IPS DF 6.9 (cell line): ENCODE results near the gene DRAXIN.

Experiments used
- DNase-seq: peaks from one replicate; pipeline ENCODE4 v3.0.0-alpha.2; 2013; ENCODE audit warnings: low read depth, low spot score
- H3K27ac ChIP-seq: one replicate; pipeline ENCODE4 v1.5.1; 2013; ENCODE audit warnings: low read length, control low read depth
- H3K27me3 ChIP-seq: 2 replicates; pipeline ENCODE4 v1.6.1; 2013; ENCODE audit warnings: mild to moderate bottlenecking, low read length; ENCODE audit not compliant: control insufficient read depth, insufficient read depth
- H3K36me3 ChIP-seq: 2 replicates; pipeline ENCODE4 v1.6.1; 2013; ENCODE audit warnings: low read length; ENCODE audit not compliant: control insufficient read depth, insufficient read depth
- H3K4me1 ChIP-seq: 2 replicates; pipeline ENCODE4 v1.6.1; 2013; ENCODE audit warnings: low read length; ENCODE audit not compliant: control insufficient read depth, insufficient read depth
- H3K4me3 ChIP-seq: 2 replicates; pipeline ENCODE4 v1.5.1; 2013; ENCODE audit warnings: mild to moderate bottlenecking, low read length
- H3K9me3 ChIP-seq: 2 replicates; pipeline ENCODE4 v1.6.1; 2013; ENCODE audit warnings: low read length, inconsistent platforms; ENCODE audit not compliant: control insufficient read depth, insufficient read depth
- WGBS: extraction: QIAGEN DNeasy Blood & Tissue Kit; methylation state at CpG from one replicate; pipeline ENCODE4 v1.1.7; 2013; ENCODE audit warnings: mixed read lengths, missing lambda C conversion rate; ENCODE audit not compliant: insufficient read length, insufficient coverage; 5-methylcytosine and 5-hydroxymethylcytosine counted together

The DRAXIN gene

GRCh38 chr1:11727119-11727518 is 35.6 kb downstream of the DRAXIN start:
- Histone ChIP-seq H3K4me3 (no peak overlapping the region), H3K36me3 (no peaks in the 10 kb centered on the region), H3K4me1 (peaks cover 8% of the 10 kb centered on the region), H3K27ac (no peak overlapping the region), H3K27me3 (no peaks in the 10 kb centered on the region), H3K9me3 (no peaks in the 10 kb centered on the region)
- no CpG with 5 or more reads among the region's 4 CpGs for WGBS
- DNase-seq, result no peak

- no CpG with 5 or more reads among the region's 4 CpGs for WGBS
- Histone ChIP-seq H3K36me3 (no peaks in the 10 kb centered on the region), H3K27ac (no peak overlapping the region), H3K9me3 (no peaks in the 10 kb centered on the region), H3K4me1 (peaks cover 8% of the 10 kb centered on the region), H3K27me3 (no peaks in the 10 kb centered on the region), H3K4me3 (no peak overlapping the region)
- no peak for DNase-seq
These were observed 36.8 kb downstream of the DRAXIN start for GRCh38 chr1:11728126-11728806.

GRCh38 chr1:11729155-11729497 is 37.6 kb downstream of the DRAXIN start:
- no CpG with 5 or more reads among the region's 11 CpGs for WGBS
- H3K4me3 ChIP-seq, result no peak overlapping the region
- peaks cover 8% of the 10 kb centered on the region for H3K4me1 ChIP-seq
- no peaks in the 10 kb centered on the region for H3K9me3 ChIP-seq
- no peaks in the 10 kb centered on the region for H3K27me3 ChIP-seq
- DNase-seq, result no peak
- H3K36me3 ChIP-seq, result no peaks in the 10 kb centered on the region
- no peak overlapping the region for H3K27ac ChIP-seq

- H3K9me3 ChIP-seq, result no peaks in the 10 kb centered on the region
- no peaks in the 10 kb centered on the region for H3K36me3 ChIP-seq
- H3K4me3 ChIP-seq, result no peak overlapping the region
- no peaks in the 10 kb centered on the region for H3K27me3 ChIP-seq
- peaks cover 8% of the 10 kb centered on the region for H3K4me1 ChIP-seq
- H3K27ac ChIP-seq, result no peak overlapping the region
- WGBS, result no CpG with 5 or more reads among the region's 26 CpGs
- no peak for DNase-seq
These were observed 38.3 kb downstream of the DRAXIN start for GRCh38 chr1:11729498-11730428.

GRCh38 chr1:11730429-11730891 is 39.0 kb downstream of the DRAXIN start:
- no peaks in the 10 kb centered on the region for H3K9me3 ChIP-seq
- WGBS, result no CpG with 5 or more reads among the region's 5 CpGs
- DNase-seq, result no peak
- H3K4me1 ChIP-seq, result peaks cover 8% of the 10 kb centered on the region
- no peak overlapping the region for H3K27ac ChIP-seq
- H3K36me3 ChIP-seq, result no peaks in the 10 kb centered on the region
- H3K4me3 ChIP-seq, result no peak overlapping the region
- no peaks in the 10 kb centered on the region for H3K27me3 ChIP-seq

GRCh38 chr1:11731691-11732283 is 40.3 kb downstream of the DRAXIN start:
- Histone ChIP-seq H3K4me1 (peaks cover 8% of the 10 kb centered on the region), H3K4me3 (no peak overlapping the region), H3K36me3 (no peaks in the 10 kb centered on the region), H3K27ac (no peak overlapping the region), H3K9me3 (no peaks in the 10 kb centered on the region), H3K27me3 (no peaks in the 10 kb centered on the region)
- DNase-seq, result no peak
- no CpG with 5 or more reads among the region's 17 CpGs for WGBS

DNA sequence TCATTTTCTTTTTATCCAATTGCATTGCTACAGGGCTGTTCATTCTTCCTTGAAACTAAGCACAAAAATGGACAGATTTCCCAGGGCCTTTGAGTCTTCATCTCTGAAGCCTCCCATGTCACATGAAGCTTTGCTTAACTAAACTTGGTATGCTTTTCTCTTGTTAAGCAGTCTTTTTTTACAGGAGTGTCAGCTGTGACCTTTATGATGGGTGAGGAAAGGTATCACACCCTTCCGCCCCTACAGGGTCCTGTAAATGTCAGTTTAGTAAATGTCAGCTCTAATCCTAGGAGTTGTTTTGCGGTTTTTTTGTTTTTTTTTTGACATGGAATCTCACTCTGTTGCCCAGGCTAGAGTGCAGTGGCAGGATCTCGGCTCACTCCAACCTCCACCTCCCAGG is 41.8 kb downstream of the DRAXIN start:
- Histone ChIP-seq H3K9me3 (no peaks in the 10 kb centered on the region), H3K4me3 (no peak overlapping the region), H3K27ac (no peak overlapping the region), H3K4me1 (peaks cover 8% of the 10 kb centered on the region), H3K36me3 (no peaks in the 10 kb centered on the region), H3K27me3 (no peaks in the 10 kb centered on the region)
- WGBS, result no CpG with 5 or more reads among the region's 3 CpGs
- no peak for DNase-seq

GRCh38 chr1:11735531-11735853 is 44.0 kb downstream of the DRAXIN start:
- Histone ChIP-seq H3K27ac (no peak overlapping the region), H3K36me3 (no peaks in the 10 kb centered on the region), H3K27me3 (no peaks in the 10 kb centered on the region), H3K4me3 (no peak overlapping the region; the same call in 1 of the 2 replicates), H3K4me1 (peaks cover 3% of the 10 kb centered on the region; the same call in 1 of the 2 replicates), H3K9me3 (no peaks in the 10 kb centered on the region)
- WGBS, result no CpG with 5 or more reads among the region's 4 CpGs
- DNase-seq, result no peak

DNA sequence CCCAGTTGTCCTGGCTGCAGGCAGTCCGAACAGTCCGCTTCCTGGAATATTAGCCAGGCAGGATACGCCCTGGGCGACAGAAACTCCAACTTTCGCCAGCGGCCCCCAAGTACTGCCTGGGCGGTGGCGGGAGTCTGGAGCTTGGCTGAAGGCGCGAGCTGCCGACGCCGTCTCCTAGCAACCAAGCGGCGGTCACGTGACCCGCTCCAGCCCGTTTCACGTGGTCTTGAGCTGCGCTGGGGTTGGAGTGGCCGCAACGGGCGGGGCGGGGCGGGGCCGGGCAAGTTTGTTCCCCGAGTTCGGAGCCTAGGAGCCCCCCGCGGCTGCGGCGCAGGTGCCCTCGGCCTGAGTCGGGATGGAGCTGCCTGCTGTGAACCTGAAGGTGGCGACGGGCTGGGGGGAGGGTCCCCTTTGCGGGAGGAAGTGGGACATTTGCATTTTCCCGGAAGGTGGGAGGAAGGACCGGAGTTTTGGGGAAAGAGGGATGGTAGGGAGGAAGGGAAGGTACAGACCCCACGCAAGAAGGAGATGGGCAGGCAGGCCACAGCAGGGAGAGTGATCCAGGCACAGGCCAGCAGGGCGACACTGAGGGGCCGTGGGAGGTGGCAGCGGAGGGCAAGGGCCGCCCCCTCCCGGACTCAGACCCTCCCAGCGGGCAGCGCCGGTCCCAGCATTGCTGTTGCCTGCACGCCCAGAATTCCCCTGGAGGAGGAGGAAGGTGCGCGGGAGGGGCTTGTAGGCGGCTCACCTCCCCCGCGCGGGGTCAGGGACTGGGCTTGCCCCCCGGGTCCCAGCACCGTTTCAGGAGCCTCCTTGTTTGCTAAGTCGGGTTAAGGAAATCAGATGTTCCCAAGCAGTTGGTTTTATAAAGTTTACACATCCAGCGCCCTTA is 44.6 kb downstream of the DRAXIN start, which contains the start of gene AGTRAP:
TSS of gene AGTRAP (plus strand) at position 283 of the 892 bp plus-strand sequence. CDS start at position 356, 73 bp downstream.
- no CpG with 5 or more reads among the region's 59 CpGs for WGBS
- no peak within 1 kb of the TSS for H3K27ac ChIP-seq
- peaks cover 3% of the 10 kb centered on the region; the same call in 1 of the 2 replicates for H3K4me1 ChIP-seq

More for the DNA sequence above, 44.6 kb downstream of the DRAXIN start, which contains the start of gene AGTRAP:
- H3K27me3 ChIP-seq, result no peaks in the 10 kb centered on the region
- no peaks in the 10 kb centered on the region for H3K36me3 ChIP-seq
- H3K4me3 ChIP-seq, result peak within 1 kb of the TSS; percentile 81
- DNase-seq, result peak; percentile 92
- H3K9me3 ChIP-seq, result no peaks in the 10 kb centered on the region
